ENCODE measurements around the gene SH3BP4. TPM values are rescaled to one million over a fixed set of nuclear protein-coding genes. Genes with fewer than 3 reads are reported as not detected.

SH3BP4 gene
- total RNA-seq, 1 experiment from 2014 or later, result 93.8 TPM

GRCh38 chr2:234976479-234977227 lies 24.8 kb downstream of the SH3BP4 start:
- Mint-ChIP-seq H3K4me1 (peaks cover 64 to 67% of the 10 kb centered on the region in 2 experiments), H3K27ac (peak overlapping the region; percentile 27 to 91 (median 75); a peak in 4 of 7 replicates), H3K4me3 (no peak overlapping the region), H3K36me3 (ENCODE audit: insufficient read depth in 1 of 3, low read depth in 3 of 3) (peaks cover 19 to 38% (median 29%) of the 10 kb centered on the region in 3 experiments), H3K9me3 (peaks cover 10% of the 10 kb centered on the region in 2 experiments), H3K27me3 (ENCODE audit: low read depth) (no peaks in the 10 kb centered on the region; the same call in 1 of the 2 replicates)
- no peak overlapping the region for H2BK15ac ChIP-seq (ENCODE audit: low read depth, low read length)
- no CpG with 5 or more reads among the region's 18 CpGs for WGBS (ENCODE audit: extremely low coverage, insufficient read length, low lambda C conversion rate)
- peaks cover 5% of the 10 kb centered on the region for H3K23me2 ChIP-seq (ENCODE audit: insufficient read length, low read depth, low read length, poor library complexity, severe bottlenecking)
- H3K79me2 ChIP-seq (ENCODE audit: insufficient read depth, low read length), result peaks cover 20% of the 10 kb centered on the region; the same call in 1 of the 2 replicates
- H4K20me1 ChIP-seq (ENCODE audit: control insufficient read depth, insufficient read depth, insufficient read length), result peaks cover 5% of the 10 kb centered on the region
- H3K23ac ChIP-seq (ENCODE audit: insufficient read length, low read depth, low read length), result no peak overlapping the region
- no peaks in the 10 kb centered on the region for H3K27me3 ChIP-seq (ENCODE audit: insufficient read depth, low read length)
- H2BK20ac ChIP-seq (ENCODE audit: low read depth, low read length, poor library complexity, severe bottlenecking), result no peak overlapping the region
- no peak overlapping the region for H2AFZ ChIP-seq (ENCODE audit: low read length)
- no peak overlapping the region for H4K5ac ChIP-seq (ENCODE audit: insufficient read length, low read depth, low read length)
- H3T11ph ChIP-seq (ENCODE audit: low read length), result no peak overlapping the region
- no peak for DNase-seq
- no peak overlapping the region for H2BK12ac ChIP-seq (ENCODE audit: insufficient read length, low read depth, low read length)
- no peak overlapping the region for H3K56ac ChIP-seq (ENCODE audit: insufficient read length, low read depth, low read length)
- no peak overlapping the region for H3K18ac ChIP-seq (ENCODE audit: insufficient read length, low read depth, low read length)
- H3K14ac ChIP-seq (ENCODE audit: insufficient read depth, low read length), result no peak overlapping the region; the same call in 1 of the 2 replicates
- no peak overlapping the region for H3K9ac ChIP-seq (ENCODE audit: extremely low read depth, insufficient read length, low read length)
- H4K91ac ChIP-seq (ENCODE audit: insufficient read length, low read depth, low read length), result no peak overlapping the region
- TF ChIP-seq CTCF (conservative IDR thresholded peaks at IDR 0.05), result no peak
- H3K79me1 ChIP-seq (ENCODE audit: insufficient read depth, low read depth, low read length, poor library complexity, severe bottlenecking), result peaks cover 3% of the 10 kb centered on the region
- H2AK5ac ChIP-seq (ENCODE audit: insufficient read length, low read length), result no peak overlapping the region
- H3K4me1 ChIP-seq (ENCODE audit: insufficient read depth, low read length), result peaks cover 13% of the 10 kb centered on the region
- H3K27ac ChIP-seq (ENCODE audit: insufficient read length, low read depth, low read length), result no peak overlapping the region
- H2BK120ac ChIP-seq (ENCODE audit: low read depth, low read length, poor library complexity, severe bottlenecking), result no peak overlapping the region
- no peaks in the 10 kb centered on the region for H3K9me3 ChIP-seq (ENCODE audit: control insufficient read depth, low read depth, low read length)
- no peak overlapping the region for H3K4ac ChIP-seq (ENCODE audit: low read depth, low read length)
- H2BK5ac ChIP-seq (ENCODE audit: insufficient read length, low read length), result no peak overlapping the region
- H3K4me2 ChIP-seq (ENCODE audit: insufficient read depth, insufficient read length, low read length), result no peak overlapping the region
- H4K8ac ChIP-seq (replicated peaks; ENCODE audit: insufficient read length, low read depth, low read length), result no peak overlapping the region
